ENCODE measurements around the gene HUNK.

- TF ChIP-seq EZH2phosphoT487 (IDR thresholded peaks at IDR 0.05; ENCODE audit: unreplicated experiment) (no peak), ZNF114 (CRISPR knock-in tag; IDR thresholded peaks at IDR 0.05) (no peak), CTCF (conservative IDR thresholded peaks at IDR 0.05; ENCODE audit: low read depth in 2 of 2) (no peak), POLR2AphosphoS5 (IDR thresholded peaks at IDR 0.05; ENCODE audit: low read depth) (no peak), EZH2 (IDR thresholded peaks at IDR 0.05; ENCODE audit: low read depth, unreplicated experiment) (no peak), STAT1 (IDR thresholded peaks at IDR 0.05; ENCODE audit: unreplicated experiment) (no peak), REST (IDR thresholded peaks at IDR 0.05; ENCODE audit: unreplicated experiment) (no peak), CREB1 (CRISPR knock-in tag; IDR thresholded peaks at IDR 0.05; ENCODE audit: low read depth) (no peak), NANOG (IDR thresholded peaks at IDR 0.05; ENCODE audit: borderline replicate concordance) (no peak), ZNF462 (CRISPR knock-in tag; IDR thresholded peaks at IDR 0.05) (no peak), ETS1 (IDR thresholded peaks at IDR 0.05) (no peak), JUNB (IDR thresholded peaks at IDR 0.05; ENCODE audit: unreplicated experiment) (no peak), ZNF331 (CRISPR knock-in tag; IDR thresholded peaks at IDR 0.05; ENCODE audit: low read depth) (no peak)
These were observed 51.7 kb downstream of the HUNK start for GRCh38 chr21:31924548-31924947.
